ENCODE measurements around the gene MAPK13.
"Not testable (repeated sequence)": the region's sequence is repeated elsewhere in the genome, so short reads cannot be mapped to it uniquely, and the experiment has no call there.

The MAPK13 gene

GRCh38 chr6:36120979-36121786 lies 9.1 kb upstream of the MAPK13 start:
- Histone ChIP-seq H3K9me3 (ENCODE audit: severe bottlenecking) (no peaks in the 10 kb centered on the region), H3K27me3 (ENCODE audit: insufficient read depth, poor library complexity, severe bottlenecking) (no peaks in the 10 kb centered on the region), H3K4me3 (ENCODE audit: severe bottlenecking) (no peak overlapping the region), H3K27ac (ENCODE audit: poor library complexity, severe bottlenecking) (peak overlapping the region; percentile 34), H3K36me3 (ENCODE audit: low read depth) (no peaks in the 10 kb centered on the region), H3K4me1 (ENCODE audit: insufficient read depth, poor library complexity, severe bottlenecking) (peaks cover 13% of the 10 kb centered on the region)
- no peak for DNase-seq (ENCODE audit: low spot score)
- peak; percentile 77 for ATAC-seq (ENCODE audit: low read depth)
- TF ChIP-seq, protein P1, sequence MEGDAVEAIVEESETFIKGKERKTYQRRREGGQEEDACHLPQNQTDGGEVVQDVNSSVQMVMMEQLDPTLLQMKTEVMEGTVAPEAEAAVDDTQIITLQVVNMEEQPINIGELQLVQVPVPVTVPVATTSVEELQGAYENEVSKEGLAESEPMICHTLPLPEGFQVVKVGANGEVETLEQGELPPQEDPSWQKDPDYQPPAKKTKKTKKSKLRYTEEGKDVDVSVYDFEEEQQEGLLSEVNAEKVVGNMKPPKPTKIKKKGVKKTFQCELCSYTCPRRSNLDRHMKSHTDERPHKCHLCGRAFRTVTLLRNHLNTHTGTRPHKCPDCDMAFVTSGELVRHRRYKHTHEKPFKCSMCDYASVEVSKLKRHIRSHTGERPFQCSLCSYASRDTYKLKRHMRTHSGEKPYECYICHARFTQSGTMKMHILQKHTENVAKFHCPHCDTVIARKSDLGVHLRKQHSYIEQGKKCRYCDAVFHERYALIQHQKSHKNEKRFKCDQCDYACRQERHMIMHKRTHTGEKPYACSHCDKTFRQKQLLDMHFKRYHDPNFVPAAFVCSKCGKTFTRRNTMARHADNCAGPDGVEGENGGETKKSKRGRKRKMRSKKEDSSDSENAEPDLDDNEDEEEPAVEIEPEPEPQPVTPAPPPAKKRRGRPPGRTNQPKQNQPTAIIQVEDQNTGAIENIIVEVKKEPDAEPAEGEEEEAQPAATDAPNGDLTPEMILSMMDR (IDR thresholded peaks at IDR 0.05; ENCODE audit: poor library complexity, severe bottlenecking) = peak; percentile 13

GRCh38 chr6:36121787-36122494 lies 8.4 kb upstream of the MAPK13 start:
- H3K27ac ChIP-seq (ENCODE audit: poor library complexity, severe bottlenecking) = peak overlapping the region; percentile 34
- peaks cover 18% of the 10 kb centered on the region for H3K4me1 ChIP-seq (ENCODE audit: insufficient read depth, poor library complexity, severe bottlenecking)
- H3K9me3 ChIP-seq (ENCODE audit: severe bottlenecking) = no peaks in the 10 kb centered on the region
- no peak for ATAC-seq (ENCODE audit: low read depth)
- no peak for DNase-seq (ENCODE audit: low spot score)
- no peak overlapping the region for H3K4me3 ChIP-seq (ENCODE audit: severe bottlenecking)
- TF ChIP-seq, protein P1 (IDR thresholded peaks at IDR 0.05; ENCODE audit: poor library complexity, severe bottlenecking) = no peak
- H3K36me3 ChIP-seq (ENCODE audit: low read depth) = no peaks in the 10 kb centered on the region
- H3K27me3 ChIP-seq (ENCODE audit: insufficient read depth, poor library complexity, severe bottlenecking) = no peaks in the 10 kb centered on the region

GRCh38 chr6:36122495-36123269 lies 7.6 kb upstream of the MAPK13 start:
- Histone ChIP-seq H3K4me3 (ENCODE audit: severe bottlenecking) (no peak overlapping the region), H3K27ac (ENCODE audit: poor library complexity, severe bottlenecking) (no peak overlapping the region), H3K9me3 (ENCODE audit: severe bottlenecking) (no peaks in the 10 kb centered on the region), H3K4me1 (ENCODE audit: insufficient read depth, poor library complexity, severe bottlenecking) (peaks cover 25% of the 10 kb centered on the region), H3K27me3 (ENCODE audit: insufficient read depth, poor library complexity, severe bottlenecking) (no peaks in the 10 kb centered on the region), H3K36me3 (ENCODE audit: low read depth) (no peaks in the 10 kb centered on the region)
- ATAC-seq (ENCODE audit: low read depth) (no peak), DNase-seq (ENCODE audit: low spot score) (no peak)
- TF ChIP-seq, protein P1 (IDR thresholded peaks at IDR 0.05; ENCODE audit: poor library complexity, severe bottlenecking) = no peak

- ATAC-seq (ENCODE audit: low read depth) (peak; percentile 51), DNase-seq (ENCODE audit: low spot score) (no peak)
- no peaks in the 10 kb centered on the region for H3K27me3 ChIP-seq (ENCODE audit: insufficient read depth, poor library complexity, severe bottlenecking)
- TF ChIP-seq, protein P1 (IDR thresholded peaks at IDR 0.05; ENCODE audit: poor library complexity, severe bottlenecking) = peak; percentile 56
- no peaks in the 10 kb centered on the region for H3K9me3 ChIP-seq (ENCODE audit: severe bottlenecking)
- no peaks in the 10 kb centered on the region for H3K36me3 ChIP-seq (ENCODE audit: low read depth)
- peaks cover 33% of the 10 kb centered on the region for H3K4me1 ChIP-seq (ENCODE audit: insufficient read depth, poor library complexity, severe bottlenecking)
- H3K4me3 ChIP-seq (ENCODE audit: severe bottlenecking) = no peak overlapping the region
- H3K27ac ChIP-seq (ENCODE audit: poor library complexity, severe bottlenecking) = no peak overlapping the region
Observed at GRCh38 chr6:36123270-36124139, 6.8 kb upstream of the MAPK13 start.

DNA sequence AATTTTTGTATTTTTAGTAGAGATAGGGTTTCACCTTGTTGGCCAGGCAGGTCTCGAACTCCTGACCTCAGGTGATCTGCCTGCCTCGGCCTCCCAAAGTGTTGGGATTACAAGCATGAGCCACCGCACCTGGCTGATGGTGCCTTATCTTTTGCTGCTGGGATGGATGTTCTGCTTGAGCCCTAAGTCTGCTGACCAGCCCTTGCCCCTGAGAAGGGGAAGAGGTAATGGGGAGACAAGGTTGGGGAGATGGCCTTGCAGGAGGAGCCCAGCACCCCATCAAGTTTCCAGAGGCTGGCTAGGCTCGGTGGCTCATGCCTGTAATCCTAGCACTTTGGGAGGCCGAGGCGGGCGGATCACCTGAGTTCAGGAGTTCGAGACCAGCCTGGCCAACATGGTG lies 6.0 kb upstream of the MAPK13 start:
- DNase-seq (ENCODE audit: low spot score); ATAC-seq (ENCODE audit: low read depth): not testable (repeated sequence)
- peaks cover 36% of the 10 kb centered on the region for H3K4me1 ChIP-seq (ENCODE audit: insufficient read depth, poor library complexity, severe bottlenecking)

More for the DNA sequence above, 6.0 kb upstream of the MAPK13 start:
- not testable (repeated sequence) for H3K4me3 ChIP-seq (ENCODE audit: severe bottlenecking); H3K9me3 ChIP-seq (ENCODE audit: severe bottlenecking); H3K36me3 ChIP-seq (ENCODE audit: low read depth); H3K27ac ChIP-seq (ENCODE audit: poor library complexity, severe bottlenecking); H3K27me3 ChIP-seq (ENCODE audit: insufficient read depth, poor library complexity, severe bottlenecking)

Data from RWPE2 (cell line).